ENCODE measurements around the gene TBX18. TPM values are rescaled to one million over a fixed set of nuclear protein-coding genes. Genes with fewer than 3 reads are reported as not detected.

Gene TBX18
- total and polyA plus RNA-seq, 9 of the 15 experiments (the other 6 are each of a cell fraction or from before 2014, with no cell fraction given): 4.0 to 36.1 (median 20.7) TPM

DNA sequence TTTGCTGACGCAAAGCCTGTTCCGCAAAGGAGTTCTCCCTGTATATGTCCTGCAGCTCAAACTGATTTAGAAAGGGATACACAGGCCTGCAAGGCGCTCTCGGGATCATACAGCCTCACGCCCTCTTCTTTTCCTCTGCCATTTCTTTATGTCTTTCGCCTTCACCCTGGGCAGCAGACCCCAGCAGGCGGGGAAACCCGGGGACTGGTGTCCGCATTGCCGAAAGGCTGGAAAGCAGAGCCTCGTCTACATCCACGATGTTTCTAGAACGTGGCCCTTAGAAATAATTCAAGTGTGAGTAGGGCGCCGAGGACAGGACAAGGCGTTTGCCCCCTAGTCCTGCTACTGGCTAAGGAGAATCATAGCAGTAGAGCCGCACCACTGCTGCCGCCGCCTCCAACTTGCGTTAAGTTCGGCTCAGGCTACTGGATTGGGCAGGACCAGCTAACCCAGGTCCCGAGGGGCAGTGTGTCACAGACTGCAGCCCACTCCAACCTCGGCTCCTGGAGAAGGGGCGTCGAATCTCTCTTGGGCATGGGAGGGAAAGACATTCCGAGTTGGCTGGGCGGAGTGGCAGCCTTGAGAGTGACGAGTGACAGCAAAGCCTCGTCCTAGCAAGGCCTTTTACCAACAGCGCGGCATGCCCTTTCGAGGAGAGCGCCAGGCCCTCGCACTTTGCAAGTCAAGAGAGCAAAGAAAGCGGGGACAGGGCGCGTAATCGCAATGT lies 2.6 kb upstream of the TBX18 start:
- Histone ChIP-seq H3K4me2 (ENCODE audit: insufficient read depth, low read length) (no peak overlapping the region), H3K36me3 (ENCODE audit: control insufficient read depth, insufficient read depth, low read length) (no peaks in the 10 kb centered on the region), H3K9ac (ENCODE audit: insufficient read depth in 1 of 2, low read depth in 2 of 2, low read length in 2 of 2) (no peak overlapping the region), H3K4me3 (no peak overlapping the region), H2AFZ (ENCODE audit: low read depth, low read length) (no peak overlapping the region), H3K27me3 (ENCODE audit: control insufficient read depth in 2 of 2, insufficient read depth in 2 of 2, low read length in 2 of 2) (no peaks in the 10 kb centered on the region), H3K4me1 (replicated peaks in 1 of 2; ENCODE audit: control insufficient read depth in 2 of 2, insufficient read depth in 2 of 2, low read length in 2 of 2) (peaks cover 3 to 15% of the 10 kb centered on the region in 2 experiments; a peak in 3 of 5 replicates), H3K9me3 (replicated peaks; ENCODE audit: control insufficient read depth, insufficient read depth, low read depth, low read length) (no peaks in the 10 kb centered on the region), H3K27ac (ENCODE audit: extremely low read depth, low read depth, low read length) (no peak overlapping the region), H4K20me1 (replicated peaks; ENCODE audit: control insufficient read depth, insufficient read depth, low read length) (no peaks in the 10 kb centered on the region), H3K9me1 (ENCODE audit: control insufficient read depth, insufficient read depth, low read length) (no peaks in the 10 kb centered on the region), H3K79me2 (ENCODE audit: control insufficient read depth, insufficient read depth, low read length) (peaks cover 17% of the 10 kb centered on the region)
- CTCF ChIA-PET (ENCODE audit: low intra/inter-chr PET ratio): no interaction called here
- ATAC-seq (no peak), FAIRE-seq (no peak), DNase-seq (ENCODE audit: extremely low read depth in 1 of 4, low spot score in 3 of 4) (no peak)
- TF ChIP-seq GABPB2 (CRISPR knock-in tag; conservative IDR thresholded peaks at IDR 0.05) (no peak), HNRNPLL (IDR thresholded peaks at IDR 0.05; ENCODE audit: low read depth, low read length, poor library complexity, severe bottlenecking) (no peak), ELF4 (CRISPR knock-in tag; IDR thresholded peaks at IDR 0.05) (no peak), SMAD4 (CRISPR knock-in tag; conservative IDR thresholded peaks at IDR 0.05) (no peak), ZNF232 (CRISPR knock-in tag; IDR thresholded peaks at IDR 0.05) (no peak), SNRNP70 (optimal IDR thresholded peaks at IDR 0.05; ENCODE audit: low read depth, low read length) (no peak), ZNF175 (CRISPR knock-in tag; IDR thresholded peaks at IDR 0.05; ENCODE audit: low read depth) (no peak), KLF10 (CRISPR knock-in tag; IDR thresholded peaks at IDR 0.05) (no peak)
- TF ChIP-seq, protein P1, sequence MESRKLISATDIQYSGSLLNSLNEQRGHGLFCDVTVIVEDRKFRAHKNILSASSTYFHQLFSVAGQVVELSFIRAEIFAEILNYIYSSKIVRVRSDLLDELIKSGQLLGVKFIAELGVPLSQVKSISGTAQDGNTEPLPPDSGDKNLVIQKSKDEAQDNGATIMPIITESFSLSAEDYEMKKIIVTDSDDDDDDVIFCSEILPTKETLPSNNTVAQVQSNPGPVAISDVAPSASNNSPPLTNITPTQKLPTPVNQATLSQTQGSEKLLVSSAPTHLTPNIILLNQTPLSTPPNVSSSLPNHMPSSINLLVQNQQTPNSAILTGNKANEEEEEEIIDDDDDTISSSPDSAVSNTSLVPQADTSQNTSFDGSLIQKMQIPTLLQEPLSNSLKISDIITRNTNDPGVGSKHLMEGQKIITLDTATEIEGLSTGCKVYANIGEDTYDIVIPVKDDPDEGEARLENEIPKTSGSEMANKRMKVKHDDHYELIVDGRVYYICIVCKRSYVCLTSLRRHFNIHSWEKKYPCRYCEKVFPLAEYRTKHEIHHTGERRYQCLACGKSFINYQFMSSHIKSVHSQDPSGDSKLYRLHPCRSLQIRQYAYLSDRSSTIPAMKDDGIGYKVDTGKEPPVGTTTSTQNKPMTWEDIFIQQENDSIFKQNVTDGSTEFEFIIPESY (CRISPR knock-in tag; IDR thresholded peaks at IDR 0.05): no peak
- 85% methylated on average over 31 of the region's 38 CpGs for WGBS (ENCODE audit: insufficient coverage, low coverage, missing lambda C conversion rate)
- POLR2A ChIA-PET: no interaction called here
- no TSS peak for BruUV-seq (replicated peaks)
- in situ Hi-C loops (cut with MboI) (loop anchor here (25.0 kb wide), 2 partner anchors 880 to 1920 kb away; no protein-coding TSS in a partner anchor), intact Hi-C loops (cut with micrococcal nuclease) (loop anchor here (10.0 kb wide), 1 partner anchor 358 kb away; no protein-coding TSS in a partner anchor)
